HG03139 (cell line): ENCODE data around the gene CNNM2.
"Not testable (repeated sequence)": the region's sequence is repeated elsewhere in the genome, so short reads cannot be mapped to it uniquely, and the experiment has no call there.

ENCODE experiments used
- ATAC-seq: cut with Tn5 transposase; IDR thresholded peaks from one replicate; pipeline ENCODE4 v1.9.1; 2021; ENCODE audit not compliant: unreplicated experiment

Gene CNNM2

DNA sequence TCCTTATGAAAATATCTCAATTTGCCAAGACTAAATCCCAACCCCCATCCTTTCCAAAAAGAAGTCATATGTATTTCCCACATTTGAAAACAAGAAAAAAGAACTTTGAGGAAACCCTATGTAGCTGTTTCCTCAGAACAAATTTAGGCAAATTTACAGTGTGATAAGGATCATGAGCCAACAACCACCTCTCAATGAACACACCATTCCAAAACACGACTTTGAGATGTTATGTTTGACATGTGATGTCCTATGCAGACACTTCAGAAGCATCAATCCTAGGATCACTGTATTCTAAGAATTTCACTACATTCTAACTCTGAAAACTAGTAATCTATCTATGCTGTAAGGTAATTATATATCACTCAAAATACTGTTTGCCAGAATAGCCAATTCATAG, 212.8 kb downstream of the CNNM2 start:
- ATAC-seq = no peak

DNA sequence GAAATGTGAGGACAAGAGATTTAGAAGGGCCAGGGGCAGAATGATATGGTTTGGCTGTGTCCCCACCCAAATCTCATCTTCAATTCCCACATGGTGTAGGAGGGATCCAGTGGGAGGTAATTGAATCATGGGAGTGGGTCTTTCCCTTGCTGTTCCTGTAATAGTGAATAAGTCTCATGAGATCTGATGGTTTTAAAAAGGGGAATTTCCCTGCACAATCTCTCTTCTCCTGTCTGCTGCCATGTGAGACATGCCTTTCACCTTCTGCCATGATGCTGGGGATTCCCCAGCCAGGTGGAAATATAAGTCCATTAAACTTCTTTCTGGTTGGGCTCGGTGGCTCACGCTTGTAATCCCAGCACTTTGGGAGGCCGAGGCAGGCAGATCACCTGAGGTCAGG, 217.1 kb downstream of the CNNM2 start:
- not testable (repeated sequence) for ATAC-seq

DNA sequence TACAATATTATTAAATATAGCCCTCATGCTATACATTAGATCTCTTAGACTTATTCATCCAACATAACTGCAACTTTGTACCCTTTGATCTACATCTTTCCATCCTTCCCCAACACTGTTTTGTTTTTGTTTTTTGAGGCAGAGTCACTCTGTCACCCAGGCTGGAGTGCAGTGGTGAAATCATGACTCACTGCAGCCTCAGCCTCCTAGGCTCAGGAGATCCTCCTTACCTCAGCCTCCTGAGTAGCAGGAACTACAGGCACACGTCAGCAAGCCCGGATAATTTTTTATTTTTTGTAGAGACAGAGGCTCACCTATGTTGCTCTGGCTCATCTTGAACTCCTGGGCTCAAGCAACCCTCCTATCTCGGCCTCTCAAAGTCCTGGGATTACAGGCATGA, 221.7 kb downstream of the CNNM2 start:
- no peak for ATAC-seq
